Measurements from ENCODE around the gene CD163L1. TPM values are rescaled to one million over a fixed set of nuclear protein-coding genes. Genes with fewer than 3 reads are reported as not detected.

CD163L1 gene
- total and polyA plus RNA-seq, 7 experiments from 2014 or later: 0.47 to 2.1 (median 1.5) TPM; not detected in 4

GRCh38 chr12:7362734-7363133 is 81.2 kb downstream of the CD163L1 start:
- no peaks in the 10 kb centered on the region for H3K27me3 ChIP-seq (ENCODE audit: control insufficient read depth in 2 of 2, insufficient read depth in 2 of 2, low read length in 2 of 2)
- H3K4me1 ChIP-seq (ENCODE audit: control insufficient read depth in 2 of 2, insufficient read depth in 2 of 2, low read length in 2 of 2): no peaks in the 10 kb centered on the region
- H3K36me3 ChIP-seq (ENCODE audit: control insufficient read depth in 2 of 3, insufficient read depth in 3 of 3, low read length in 3 of 3): no peaks in the 10 kb centered on the region
- no peak overlapping the region for H3K4me3 ChIP-seq (ENCODE audit: low read length)
- Mint-ChIP-seq H3K27ac (no peak overlapping the region), H3K27me3 (peaks cover 0 to 14% (median 7%) of the 10 kb centered on the region in 5 donors), H3K4me1 (no peaks in the 10 kb centered on the region), H3K36me3 (no peaks in the 10 kb centered on the region), H3K9me3 (peaks cover 0 to 9% (median 0%) of the 10 kb centered on the region in 11 donors), H3K4me3 (no peak overlapping the region)
- intact Hi-C loops (cut with micrococcal nuclease): no loop called here
- ATAC-seq (no peak), DNase-seq (no peak)
- CTCF ChIA-PET: no interaction called here
- POLR2A ChIA-PET: no interaction called here
- no peaks in the 10 kb centered on the region for H3K9me3 ChIP-seq (ENCODE audit: control insufficient read depth in 2 of 3, low read length in 3 of 3)
- H3K27ac ChIP-seq (ENCODE audit: low read depth, low read length): no peak overlapping the region

DNA sequence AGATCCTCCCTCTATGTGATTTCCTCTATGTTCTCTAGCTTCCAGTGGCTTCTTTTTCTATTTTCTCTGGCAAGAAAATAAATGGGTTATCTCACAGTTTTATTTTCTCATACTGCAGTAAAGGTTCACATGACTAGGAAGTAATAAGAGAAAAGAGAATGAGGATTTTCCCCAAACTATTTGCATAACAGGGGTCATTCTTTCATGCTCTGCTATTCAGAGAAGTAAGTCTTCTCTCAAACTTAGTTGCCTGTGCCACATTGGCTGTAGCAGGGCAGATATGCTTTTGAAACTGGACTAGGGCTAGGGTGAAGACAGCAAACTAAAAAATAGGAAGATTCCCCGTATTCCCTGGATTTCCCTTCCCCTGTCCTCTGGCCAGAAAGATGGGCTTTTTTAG is 82.7 kb downstream of the CD163L1 start:
- no peak for DNase-seq
- Histone ChIP-seq H3K4me3 (ENCODE audit: low read length) (no peak overlapping the region), H3K27me3 (ENCODE audit: control insufficient read depth in 2 of 2, insufficient read depth in 2 of 2, low read length in 2 of 2) (no peaks in the 10 kb centered on the region), H3K4me1 (ENCODE audit: control insufficient read depth in 2 of 2, insufficient read depth in 2 of 2, low read length in 2 of 2) (no peaks in the 10 kb centered on the region), H3K36me3 (ENCODE audit: control insufficient read depth in 2 of 3, insufficient read depth in 3 of 3, low read length in 3 of 3) (no peaks in the 10 kb centered on the region), H3K27ac (ENCODE audit: low read depth, low read length) (no peak overlapping the region), H3K9me3 (ENCODE audit: control insufficient read depth in 2 of 3, low read length in 3 of 3) (no peaks in the 10 kb centered on the region)
- peaks cover 0 to 14% (median 8%) of the 10 kb centered on the region in 5 donors for H3K27me3 Mint-ChIP-seq
- ChIA-PET POLR2A (interaction anchor here (0.5 kb wide), 1 partner anchor 19 kb away, joined by 3 read pairs; no protein-coding TSS in a partner anchor), CTCF (no interaction called here)
- H3K4me1 Mint-ChIP-seq: no peaks in the 10 kb centered on the region
- peaks cover 0 to 9% (median 0%) of the 10 kb centered on the region in 11 donors for H3K9me3 Mint-ChIP-seq
- no peak for ATAC-seq
- intact Hi-C loops (cut with micrococcal nuclease): no loop called here
- no peak overlapping the region for H3K27ac Mint-ChIP-seq
- H3K4me3 Mint-ChIP-seq: no peak overlapping the region
- H3K36me3 Mint-ChIP-seq: no peaks in the 10 kb centered on the region

DNA sequence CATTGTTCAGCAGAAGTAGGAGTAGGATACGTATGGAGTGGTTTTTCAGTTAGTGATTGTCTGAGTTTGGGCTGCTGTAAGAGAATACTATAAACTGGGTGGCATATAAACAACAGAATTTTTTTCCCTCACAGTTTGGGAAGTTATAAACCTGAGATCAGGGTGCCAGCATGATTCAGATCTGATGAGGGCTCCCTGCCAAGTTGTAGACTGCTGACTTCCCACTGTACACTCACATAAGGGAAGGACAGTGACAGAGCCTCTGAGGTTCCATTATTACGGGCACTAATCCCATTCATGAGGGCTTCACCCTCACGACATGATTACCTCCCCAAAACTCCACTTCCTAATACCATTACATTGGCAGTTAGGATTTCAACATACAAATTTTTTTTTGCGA is 89.4 kb downstream of the CD163L1 start:
- no peak for DNase-seq

DNA sequence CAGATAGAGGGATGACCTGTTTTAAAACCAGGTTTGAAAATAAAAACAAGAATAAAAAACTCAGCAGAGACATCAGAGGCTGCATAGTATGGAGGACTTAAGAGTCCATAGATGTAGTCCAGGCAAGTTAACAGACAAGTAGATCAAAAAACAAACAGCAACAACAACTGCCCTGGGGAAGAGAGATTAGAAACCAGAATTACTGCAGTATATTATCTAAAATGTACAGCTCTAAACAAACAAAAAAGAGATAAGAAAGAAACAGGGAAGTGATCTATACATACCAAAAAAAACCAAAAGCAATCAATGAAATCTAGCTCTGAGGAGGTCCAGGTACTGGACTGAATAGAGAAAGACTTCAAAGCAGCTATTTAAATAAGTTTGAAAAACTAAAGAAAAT is 91.3 kb downstream of the CD163L1 start:
- peaks cover 0 to 6% (median 5%) of the 10 kb centered on the region in 7 donors for H3K4me1 Mint-ChIP-seq
- no peak overlapping the region for H3K4me3 ChIP-seq (ENCODE audit: low read length)
- H3K36me3 ChIP-seq (ENCODE audit: control insufficient read depth in 2 of 3, insufficient read depth in 3 of 3, low read length in 3 of 3): no peaks in the 10 kb centered on the region
- no peaks in the 10 kb centered on the region for H3K9me3 ChIP-seq (ENCODE audit: control insufficient read depth in 2 of 3, low read length in 3 of 3)
- H3K9me3 Mint-ChIP-seq: no peaks in the 10 kb centered on the region
- no peak overlapping the region for H3K27ac ChIP-seq (ENCODE audit: low read depth, low read length)
- CTCF ChIA-PET: no interaction called here
- DNase-seq (no peak), ATAC-seq (no peak)
- peaks cover 12 to 33% (median 19%) of the 10 kb centered on the region in 5 donors for H3K27me3 Mint-ChIP-seq
- POLR2A ChIA-PET: no interaction called here
- no peaks in the 10 kb centered on the region for H3K36me3 Mint-ChIP-seq
- H3K27me3 ChIP-seq (ENCODE audit: control insufficient read depth in 2 of 2, insufficient read depth in 2 of 2, low read length in 2 of 2): no peaks in the 10 kb centered on the region
- intact Hi-C loops (cut with micrococcal nuclease): no loop called here
- H3K4me1 ChIP-seq (ENCODE audit: control insufficient read depth in 2 of 2, insufficient read depth in 2 of 2, low read length in 2 of 2): peaks cover 0 to 21% of the 10 kb centered on the region in 2 donors
- H3K4me3 Mint-ChIP-seq: no peak overlapping the region
- H3K27ac Mint-ChIP-seq: no peak overlapping the region

More for the DNA sequence above, 89.4 kb downstream of the CD163L1 start:
- H3K4me1 ChIP-seq (ENCODE audit: control insufficient read depth in 2 of 2, insufficient read depth in 2 of 2, low read length in 2 of 2): peaks cover 0 to 19% of the 10 kb centered on the region in 2 donors
- ChIA-PET CTCF (no interaction called here), POLR2A (no interaction called here)
- H3K27ac Mint-ChIP-seq: no peak overlapping the region
- H3K27me3 Mint-ChIP-seq: peaks cover 9 to 31% (median 14%) of the 10 kb centered on the region in 5 donors
- no peaks in the 10 kb centered on the region for H3K36me3 Mint-ChIP-seq
- H3K4me1 Mint-ChIP-seq: peaks cover 0 to 6% (median 5%) of the 10 kb centered on the region in 7 donors
- no peaks in the 10 kb centered on the region for H3K9me3 Mint-ChIP-seq
- H3K36me3 ChIP-seq (ENCODE audit: control insufficient read depth in 2 of 3, insufficient read depth in 3 of 3, low read length in 3 of 3): no peaks in the 10 kb centered on the region
- no peak overlapping the region for H3K4me3 ChIP-seq (ENCODE audit: low read length)
- no peaks in the 10 kb centered on the region for H3K9me3 ChIP-seq (ENCODE audit: control insufficient read depth in 2 of 3, low read length in 3 of 3)
- no peak overlapping the region for H3K4me3 Mint-ChIP-seq
- H3K27me3 ChIP-seq (ENCODE audit: control insufficient read depth in 2 of 2, insufficient read depth in 2 of 2, low read length in 2 of 2): no peaks in the 10 kb centered on the region
- intact Hi-C loops (cut with micrococcal nuclease): no loop called here
- no peak overlapping the region for H3K27ac ChIP-seq (ENCODE audit: low read depth, low read length)
- no peak for ATAC-seq

DNA sequence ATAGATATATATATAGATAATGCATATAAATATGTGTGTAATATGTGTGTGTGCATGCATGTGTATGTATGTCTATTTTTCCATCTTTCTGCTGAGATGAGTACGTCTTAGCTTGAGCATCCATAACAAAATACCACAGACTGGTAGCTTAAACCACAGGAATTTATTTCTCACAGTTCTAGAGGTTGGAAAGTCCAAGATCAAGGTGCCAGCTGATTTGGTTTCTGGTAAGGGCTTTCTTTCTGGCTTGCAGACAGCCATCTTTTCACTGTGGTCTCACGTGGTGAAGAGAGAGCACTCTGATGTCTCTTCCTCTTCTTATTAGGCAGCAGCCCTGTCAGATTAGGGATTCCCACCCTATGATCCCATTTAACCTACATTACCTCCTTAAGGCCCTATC is 92.8 kb downstream of the CD163L1 start:
- H3K27ac ChIP-seq (ENCODE audit: low read depth, low read length): no peak overlapping the region
- no peak for DNase-seq
- no peaks in the 10 kb centered on the region for H3K36me3 ChIP-seq (ENCODE audit: control insufficient read depth in 2 of 3, insufficient read depth in 3 of 3, low read length in 3 of 3)
- H3K4me3 ChIP-seq (ENCODE audit: low read length): no peak overlapping the region
- Mint-ChIP-seq H3K4me3 (no peak overlapping the region), H3K36me3 (peaks cover 0 to 3% (median 0%) of the 10 kb centered on the region in 5 donors), H3K27me3 (peaks cover 7 to 28% (median 19%) of the 10 kb centered on the region in 5 donors), H3K4me1 (peaks cover 0 to 17% (median 11%) of the 10 kb centered on the region in 7 donors), H3K27ac (no peak overlapping the region), H3K9me3 (peaks cover 0 to 4% (median 2%) of the 10 kb centered on the region in 11 donors)
- no peak for ATAC-seq
- H3K27me3 ChIP-seq (ENCODE audit: control insufficient read depth in 2 of 2, insufficient read depth in 2 of 2, low read length in 2 of 2): no peaks in the 10 kb centered on the region
- ChIA-PET CTCF (no interaction called here), POLR2A (no interaction called here)
- H3K9me3 ChIP-seq (ENCODE audit: control insufficient read depth in 2 of 3, low read length in 3 of 3): no peaks in the 10 kb centered on the region
- peaks cover 0 to 24% of the 10 kb centered on the region in 2 donors for H3K4me1 ChIP-seq (ENCODE audit: control insufficient read depth in 2 of 2, insufficient read depth in 2 of 2, low read length in 2 of 2)
- intact Hi-C loops (cut with micrococcal nuclease): no loop called here

DNA sequence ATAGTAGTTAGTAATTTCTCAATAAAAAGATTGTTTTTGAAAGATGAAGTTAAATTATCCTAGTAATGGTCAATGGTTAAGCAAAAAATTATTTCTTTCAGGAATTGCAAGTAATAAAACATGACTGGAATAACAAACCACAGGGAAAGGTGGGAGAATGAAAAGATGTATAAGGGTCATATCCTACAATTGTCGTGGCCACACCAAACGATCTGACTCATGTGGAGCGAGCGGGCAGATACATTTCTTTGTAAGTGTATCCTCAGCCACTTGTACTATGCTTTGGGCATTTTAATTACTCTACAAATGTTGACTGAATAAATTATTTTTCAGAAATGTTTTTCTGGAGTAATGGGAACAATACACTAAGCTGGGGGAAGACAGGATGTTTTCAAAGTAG is 94.5 kb downstream of the CD163L1 start:
- no peak for DNase-seq
- H3K4me1 ChIP-seq (ENCODE audit: control insufficient read depth in 2 of 2, insufficient read depth in 2 of 2, low read length in 2 of 2): peaks cover 0 to 34% of the 10 kb centered on the region in 2 donors
- H3K4me3 Mint-ChIP-seq: no peak overlapping the region
- intact Hi-C loops (cut with micrococcal nuclease): no loop called here
- no peak overlapping the region for H3K27ac Mint-ChIP-seq
- H3K9me3 ChIP-seq (ENCODE audit: control insufficient read depth in 2 of 3, low read length in 3 of 3): peaks cover 0 to 5% (median 0%) of the 10 kb centered on the region in 3 experiments
- no peaks in the 10 kb centered on the region for H3K36me3 ChIP-seq (ENCODE audit: control insufficient read depth in 2 of 3, insufficient read depth in 3 of 3, low read length in 3 of 3)
- peaks cover 0 to 9% (median 4%) of the 10 kb centered on the region in 5 donors for H3K36me3 Mint-ChIP-seq
- peaks cover 0 to 24% (median 16%) of the 10 kb centered on the region in 7 donors for H3K4me1 Mint-ChIP-seq
- H3K4me3 ChIP-seq (ENCODE audit: low read length): no peak overlapping the region
- no peak overlapping the region for H3K27ac ChIP-seq (ENCODE audit: low read depth, low read length)
- no peak for ATAC-seq
- CTCF ChIA-PET: no interaction called here
- H3K27me3 ChIP-seq (ENCODE audit: control insufficient read depth in 2 of 2, insufficient read depth in 2 of 2, low read length in 2 of 2): no peaks in the 10 kb centered on the region
- POLR2A ChIA-PET: no interaction called here
- H3K27me3 Mint-ChIP-seq: peaks cover 7 to 24% (median 19%) of the 10 kb centered on the region in 5 donors
- peaks cover 0 to 20% (median 10%) of the 10 kb centered on the region in 11 donors for H3K9me3 Mint-ChIP-seq

DNA sequence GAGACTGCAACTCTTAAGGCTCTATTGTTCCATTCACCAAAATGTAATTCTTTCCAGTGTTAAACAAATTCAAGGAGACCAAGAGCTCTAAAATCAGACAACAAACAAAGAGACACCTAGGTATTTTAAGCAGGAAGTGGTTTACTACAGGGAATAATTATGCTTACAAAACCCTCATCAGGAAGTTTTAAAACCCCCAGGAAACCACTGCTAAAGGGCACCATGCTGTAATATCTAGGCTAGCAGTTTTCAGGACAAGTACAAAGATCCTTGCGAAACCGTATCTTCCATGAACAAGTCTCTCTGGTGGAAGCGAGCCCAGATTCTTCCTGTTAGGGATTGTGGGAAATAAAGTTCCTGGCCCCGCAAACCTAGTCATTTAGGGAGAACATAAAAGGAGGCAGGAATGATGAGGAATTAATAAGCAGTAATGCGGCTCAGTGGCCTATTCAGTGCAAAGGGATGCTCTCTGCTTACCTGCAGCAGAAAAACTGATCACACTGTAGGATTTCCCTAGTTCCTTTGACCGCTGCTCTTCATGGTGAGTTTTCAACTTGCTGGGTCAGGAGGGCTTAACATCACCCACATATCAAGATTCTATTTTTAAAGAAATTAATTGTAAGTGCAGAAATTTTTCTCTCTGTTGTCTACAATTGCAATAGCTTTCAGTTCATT is 97.3 kb downstream of the CD163L1 start:
- peak in 1 of 9 donors; percentile 5 for DNase-seq
- Mint-ChIP-seq H3K27ac (peak overlapping the region in 2 of 9 donors; percentile 3 to 10), H3K4me1 (peaks cover 0 to 24% (median 17%) of the 10 kb centered on the region in 7 donors), H3K36me3 (peaks cover 3 to 19% (median 12%) of the 10 kb centered on the region in 5 donors), H3K4me3 (peak overlapping the region in 8 of 10 donors; percentile 7 to 59 (median 26)), H3K9me3 (peaks cover 6 to 38% (median 19%) of the 10 kb centered on the region in 11 donors), H3K27me3 (peaks cover 5 to 18% (median 7%) of the 10 kb centered on the region in 5 donors)
- Histone ChIP-seq H3K27ac (ENCODE audit: low read depth, low read length) (no peak overlapping the region), H3K27me3 (ENCODE audit: control insufficient read depth in 2 of 2, insufficient read depth in 2 of 2, low read length in 2 of 2) (no peaks in the 10 kb centered on the region), H3K9me3 (ENCODE audit: control insufficient read depth in 2 of 3, low read length in 3 of 3) (peaks cover 0 to 5% (median 0%) of the 10 kb centered on the region in 3 experiments), H3K4me1 (ENCODE audit: control insufficient read depth in 2 of 2, insufficient read depth in 2 of 2, low read length in 2 of 2) (peaks cover 0 to 34% of the 10 kb centered on the region in 2 donors), H3K36me3 (ENCODE audit: control insufficient read depth in 2 of 3, insufficient read depth in 3 of 3, low read length in 3 of 3) (no peaks in the 10 kb centered on the region), H3K4me3 (ENCODE audit: low read length) (no peak overlapping the region)
- ChIA-PET POLR2A (no interaction called here), CTCF (no interaction called here)
- no peak for ATAC-seq
- intact Hi-C loops (cut with micrococcal nuclease): no loop called here

All from naive thymus-derived CD4-positive, alpha-beta T cell (primary cell).